Neural progenitor cell (in vitro differentiated cells): ENCODE data around the gene HSPA12B. TPM values are rescaled to one million over a fixed set of nuclear protein-coding genes. Genes with fewer than 3 reads are reported as not detected.
A peak's percentile ranks its signal among the peaks of the same experiment; 100 is the strongest.

ENCODE experiments used
- DNase-seq: peaks from one replicate; pipeline ENCODE4 v3.0.0-alpha.2; 2016; ENCODE audit warnings: low spot score
- H2AFZ ChIP-seq: fragments of 200-600 bp; sonication (generic); replicated peaks from 2 replicates; pipeline ENCODE4 v1.6.1; 2016; ENCODE audit warnings: antibody characterized with exemption
- H3F3A ChIP-seq: fragments of 200-600 bp; sonication (generic); 2 replicates; pipeline ENCODE4 v1.6.1; 2016; ENCODE audit warnings: antibody characterized with exemption, low read depth
- H3K27ac ChIP-seq: fragments of 200-600 bp; sonication (generic); 2 replicates; pipeline ENCODE4 v1.5.1; 2016; ENCODE audit warnings: mild to moderate bottlenecking
- H3K27me3 ChIP-seq: fragments of 200-600 bp; sonication (generic); 2 replicates; pipeline ENCODE4 v1.6.1; 2016; ENCODE audit warnings: mild to moderate bottlenecking, moderate library complexity
- H3K36me3 ChIP-seq: fragments of 200-600 bp; sonication (generic); 2 replicates; pipeline ENCODE4 v1.5.1; 2016
- H3K4me1 ChIP-seq: fragments of 200-600 bp; sonication (generic); 2 replicates; pipeline ENCODE4 v1.6.1; 2016; ENCODE audit warnings: mixed run types
- H3K4me2 ChIP-seq: fragments of 200-600 bp; sonication (generic); 2 replicates; pipeline ENCODE4 v1.6.1; 2016
- H3K4me3 ChIP-seq: fragments of 200-600 bp; sonication (generic); 2 replicates; pipeline ENCODE4 v1.5.1; 2016
- H3K79me2 ChIP-seq: fragments of 200-600 bp; sonication (generic); 2 replicates; pipeline ENCODE4 v1.6.1; 2016; ENCODE audit warnings: low read depth
- H3K9ac ChIP-seq: fragments of 200-600 bp; sonication (generic); 2 replicates; pipeline ENCODE4 v1.6.1; 2016
- H3K9me3 ChIP-seq: fragments of 200-600 bp; sonication (generic); 2 replicates; pipeline ENCODE4 v1.5.1; 2016; ENCODE audit warnings: low read depth
- H4K20me1 ChIP-seq: fragments of 200-600 bp; sonication (generic); 2 replicates; pipeline ENCODE4 v1.6.1; 2016; ENCODE audit warnings: low read depth
- H3K27ac Mint-ChIP-seq: 3 replicates; pipeline ENCODE4 v1.8.0; 2021; ENCODE audit warnings: mixed read lengths
- H3K27me3 Mint-ChIP-seq: 2 replicates; pipeline ENCODE4 v1.8.0; 2022; ENCODE audit warnings: low read depth, mild to moderate bottlenecking, inconsistent platforms, moderate library complexity, mixed read lengths; ENCODE audit not compliant: insufficient read depth
- H3K36me3 Mint-ChIP-seq: 3 replicates; pipeline ENCODE4 v1.8.0; 2021; ENCODE audit warnings: mixed read lengths
- H3K4me1 Mint-ChIP-seq: 3 replicates; pipeline ENCODE4 v1.8.0; 2021; ENCODE audit warnings: mixed read lengths
- H3K4me3 Mint-ChIP-seq: 3 replicates; pipeline ENCODE4 v1.8.0; 2021; ENCODE audit warnings: mild to moderate bottlenecking, moderate library complexity, mixed read lengths
- H3K9me3 Mint-ChIP-seq: 3 replicates; pipeline ENCODE4 v1.8.0; 2020; ENCODE audit warnings: mixed read lengths
- CTCF ChIP-seq: fragments of 200-600 bp; sonication (generic); IDR thresholded peaks from 2 replicates; pipeline ENCODE4 v1.5.1; 2017; ENCODE audit warnings: antibody characterized with exemption, mild to moderate bottlenecking
- EZH2 ChIP-seq: fragments of 200-600 bp; sonication (generic); IDR thresholded peaks from 2 replicates; pipeline ENCODE4 v1.6.1; 2017; ENCODE audit warnings: antibody characterized with exemption, mild to moderate bottlenecking, moderate library complexity
- EZH2phosphoT487 ChIP-seq: fragments of 200-600 bp; sonication (generic); IDR thresholded peaks from 2 replicates; pipeline ENCODE4 v1.6.1; 2017; ENCODE audit warnings: antibody characterized with exemption
- total RNA-seq: library from RNA; depleted of rRNA; stranded (reverse); fragments of >200 nt; gene quantifications from 2 replicates; pipeline ENCODE4 v1.2.3, GENCODE V29; 2015; ENCODE audit warnings: low replicate concordance

HSPA12B gene
- total RNA-seq, 1 donor from 2014 or later, result 0.15 TPM

DNA sequence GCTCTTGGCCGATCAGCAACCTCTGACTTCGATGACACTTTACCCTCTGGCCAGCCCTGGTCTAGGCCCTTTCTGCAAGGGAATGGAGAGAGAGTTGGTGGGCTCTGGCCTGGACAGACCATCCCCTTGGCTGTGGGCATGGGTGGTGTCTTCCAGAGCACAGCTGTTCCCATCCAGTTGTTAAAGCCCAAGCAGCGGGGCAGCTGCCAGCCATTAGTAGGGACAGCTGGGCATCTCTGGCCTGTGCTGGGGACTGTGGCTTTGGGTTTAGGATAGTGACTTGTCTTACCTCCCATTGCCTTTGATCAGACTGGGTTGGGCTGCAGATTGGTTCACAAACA, 66.4 kb downstream of the HSPA12B start:
- no peak for TF ChIP-seq CTCF
- TF ChIP-seq EZH2phosphoT487, result no peak
- no peak for TF ChIP-seq EZH2
- peak overlapping the region; percentile 44 for H3K4me2 ChIP-seq
- H3F3A ChIP-seq, result peaks cover 30% of the 10 kb centered on the region
- Mint-ChIP-seq H3K27ac (peak overlapping the region; percentile 79), H3K4me1 (peaks cover 58% of the 10 kb centered on the region), H3K36me3 (peaks cover 25% of the 10 kb centered on the region), H3K9me3 (no peaks in the 10 kb centered on the region), H3K4me3 (peak overlapping the region; percentile 92), H3K27me3 (peaks cover 19% of the 10 kb centered on the region)
- no peaks in the 10 kb centered on the region for H3K36me3 ChIP-seq
- peaks cover 22% of the 10 kb centered on the region for H3K27me3 ChIP-seq
- no peak overlapping the region for H3K27ac ChIP-seq
- H3K9ac ChIP-seq, result no peak overlapping the region
- no peak for DNase-seq
- H3K79me2 ChIP-seq, result no peaks in the 10 kb centered on the region
- H3K4me3 ChIP-seq, result no peak overlapping the region
- H2AFZ ChIP-seq, result no peak overlapping the region
- peaks cover 28% of the 10 kb centered on the region for H3K4me1 ChIP-seq
- no peaks in the 10 kb centered on the region for H3K9me3 ChIP-seq
- H4K20me1 ChIP-seq, result peaks cover 9% of the 10 kb centered on the region

DNA sequence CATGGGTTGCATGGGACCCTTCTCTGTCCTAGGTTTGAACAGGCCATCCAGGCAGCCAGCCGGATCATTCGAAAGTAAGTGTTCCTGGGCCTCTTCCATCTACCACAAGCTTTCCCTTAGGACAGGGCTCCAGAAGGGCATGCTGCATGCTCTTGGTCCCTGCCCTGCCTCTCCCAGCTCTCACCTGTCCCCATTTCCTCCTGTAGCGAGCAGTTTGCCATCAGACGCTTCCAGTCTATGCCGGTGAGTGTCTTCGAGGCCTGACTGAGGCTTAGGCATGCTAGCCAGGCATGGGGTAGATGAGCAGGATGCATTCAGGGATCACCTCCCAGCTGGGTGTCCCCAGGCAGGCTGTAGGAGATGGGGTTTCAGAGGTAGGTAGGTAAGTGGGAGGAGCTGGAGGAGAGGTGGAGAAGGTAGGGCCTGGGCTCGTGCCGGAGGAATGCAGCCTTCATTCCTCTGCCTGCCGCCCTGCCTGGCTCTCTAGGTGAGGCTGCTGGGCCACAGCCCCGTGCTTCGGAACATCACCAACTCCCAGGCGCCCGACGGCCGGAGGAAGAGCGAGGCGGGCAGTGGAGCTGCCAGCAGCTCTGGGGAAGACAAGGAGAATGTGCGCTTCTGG, 67.9 kb downstream of the HSPA12B start:
- Histone ChIP-seq H3K36me3 (no peaks in the 10 kb centered on the region), H3K9ac (no peak overlapping the region), H3F3A (peaks cover 30% of the 10 kb centered on the region), H3K79me2 (no peaks in the 10 kb centered on the region), H2AFZ (no peak overlapping the region), H3K27me3 (peaks cover 11% of the 10 kb centered on the region), H3K4me3 (no peak overlapping the region), H3K4me1 (peaks cover 28% of the 10 kb centered on the region), H4K20me1 (peaks cover 9% of the 10 kb centered on the region), H3K4me2 (peak overlapping the region; percentile 81), H3K9me3 (no peaks in the 10 kb centered on the region), H3K27ac (no peak overlapping the region)
- Mint-ChIP-seq H3K36me3 (peaks cover 36% of the 10 kb centered on the region), H3K4me3 (peak overlapping the region; percentile 80), H3K27ac (peak overlapping the region; percentile 94), H3K9me3 (no peaks in the 10 kb centered on the region), H3K4me1 (peaks cover 57% of the 10 kb centered on the region), H3K27me3 (peaks cover 14% of the 10 kb centered on the region)
- no peak for DNase-seq
- TF ChIP-seq EZH2 (no peak), CTCF (no peak)

DNA sequence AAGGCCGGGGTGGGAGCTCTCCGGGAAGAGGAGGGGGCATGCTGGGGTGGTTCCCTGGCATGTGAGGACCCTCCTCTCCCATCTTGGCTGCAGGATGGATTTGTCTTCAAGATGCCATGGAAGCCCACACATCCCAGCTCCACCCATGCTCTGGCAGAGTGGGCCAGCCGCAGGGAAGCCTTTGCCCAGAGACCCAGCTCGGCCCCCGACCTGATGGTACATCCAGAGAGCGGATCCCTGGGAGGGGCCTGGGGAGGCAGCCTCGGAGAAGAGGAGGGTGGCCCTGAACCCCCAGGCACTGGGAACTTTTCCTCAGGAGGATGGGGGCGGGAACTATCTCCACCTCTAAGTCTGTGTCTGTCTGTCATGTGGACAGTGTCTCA, 68.4 kb downstream of the HSPA12B start:
- H3K79me2 ChIP-seq, result no peaks in the 10 kb centered on the region
- H3K9ac ChIP-seq, result no peak overlapping the region
- no peak overlapping the region for H3K4me2 ChIP-seq
- Mint-ChIP-seq H3K4me1 (peaks cover 58% of the 10 kb centered on the region), H3K27me3 (peaks cover 14% of the 10 kb centered on the region), H3K9me3 (no peaks in the 10 kb centered on the region), H3K36me3 (peaks cover 41% of the 10 kb centered on the region), H3K4me3 (no peak overlapping the region), H3K27ac (peak overlapping the region; percentile 94)
- H3K9me3 ChIP-seq, result no peaks in the 10 kb centered on the region
- H3F3A ChIP-seq, result peaks cover 30% of the 10 kb centered on the region
- H2AFZ ChIP-seq, result no peak overlapping the region
- no peak for DNase-seq
- TF ChIP-seq EZH2phosphoT487 (no peak), CTCF (no peak), EZH2 (no peak)
- H3K27ac ChIP-seq, result no peak overlapping the region
- peaks cover 6% of the 10 kb centered on the region for H3K27me3 ChIP-seq
- H3K36me3 ChIP-seq, result no peaks in the 10 kb centered on the region
- peaks cover 28% of the 10 kb centered on the region for H3K4me1 ChIP-seq
- H3K4me3 ChIP-seq, result no peak overlapping the region
- H4K20me1 ChIP-seq, result peaks cover 9% of the 10 kb centered on the region
